GM19395 (cell line): ENCODE measurements around the gene NTM.

Experiments
- ATAC-seq: cut with Tn5 transposase; IDR thresholded peaks from one replicate; pipeline ENCODE4 v1.9.1; 2021; ENCODE audit warnings: mild to moderate bottlenecking, moderate library complexity; ENCODE audit not compliant: unreplicated experiment

The NTM gene

DNA sequence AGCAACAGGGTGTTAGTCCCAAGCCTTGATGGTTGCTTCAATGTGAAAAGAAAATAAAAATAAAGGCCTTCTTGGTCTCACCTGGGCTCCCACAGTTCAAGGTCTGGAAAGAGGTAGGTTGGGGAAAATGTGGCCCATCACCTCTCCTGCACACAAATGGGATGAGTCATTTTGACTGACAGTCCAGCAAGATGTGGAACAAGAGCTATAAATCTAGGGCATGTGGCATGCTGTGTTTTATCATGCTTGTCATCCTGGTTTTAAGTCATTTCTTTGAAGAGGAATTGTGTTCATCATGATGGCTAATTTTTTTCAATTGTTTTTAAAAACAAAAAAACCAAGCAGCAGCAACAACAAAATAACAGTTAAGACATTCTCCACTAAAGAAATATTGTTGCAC is 503.7 kb downstream of the NTM start:
- ATAC-seq = no peak

DNA sequence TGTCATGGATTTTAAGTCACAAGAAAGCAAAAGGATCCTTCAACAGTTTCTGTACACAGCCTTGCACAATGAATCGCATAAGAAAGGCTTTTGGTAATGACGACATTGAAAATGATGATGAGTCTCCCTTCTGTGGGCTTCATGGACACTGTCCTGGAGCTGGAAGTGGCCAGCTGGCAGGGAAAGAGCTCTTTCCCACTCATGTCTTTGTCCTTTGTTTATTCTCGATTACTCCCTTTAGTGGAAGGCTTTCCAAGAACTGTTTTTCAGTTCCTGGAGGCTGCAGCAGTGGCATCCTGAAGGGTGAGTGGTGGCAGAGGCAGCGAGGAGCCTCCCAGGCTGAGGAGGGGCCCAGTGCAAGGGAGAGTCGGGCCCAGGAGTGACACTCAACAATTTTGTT is 505.2 kb downstream of the NTM start:
- ATAC-seq = no peak

DNA sequence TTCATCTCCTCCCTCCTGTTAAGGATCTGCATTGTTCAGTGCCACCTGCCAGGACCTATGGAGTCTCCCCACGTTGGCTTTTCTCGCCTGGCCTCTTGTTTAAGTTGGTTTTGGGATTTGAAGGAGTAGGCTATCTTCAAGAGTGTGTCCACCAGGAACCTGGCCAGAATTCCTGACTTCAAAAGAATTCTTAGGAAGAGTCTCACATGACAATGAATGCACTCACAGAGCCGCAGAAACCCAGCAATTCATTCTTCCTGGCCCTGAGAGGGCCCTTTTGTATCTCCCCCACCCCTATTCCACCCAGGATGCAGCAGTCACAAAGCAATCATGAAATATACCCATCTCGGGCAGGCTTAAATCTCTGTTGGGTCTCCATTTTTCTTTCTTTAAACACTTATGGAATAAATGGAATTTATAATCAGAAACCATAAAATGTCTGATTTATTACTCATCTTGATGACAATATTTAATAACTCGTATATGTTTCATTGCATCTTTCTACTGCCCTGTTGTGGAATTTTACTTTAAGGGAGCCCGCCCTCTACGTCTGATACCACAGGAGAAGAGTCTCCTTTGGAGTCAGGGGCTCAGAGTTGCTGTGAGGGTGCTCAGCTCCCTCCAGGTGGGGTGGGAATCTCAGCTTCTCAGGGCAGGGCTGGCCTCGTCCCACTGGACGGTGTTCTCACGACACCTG is 507.0 kb downstream of the NTM start:
- ATAC-seq = no peak

DNA sequence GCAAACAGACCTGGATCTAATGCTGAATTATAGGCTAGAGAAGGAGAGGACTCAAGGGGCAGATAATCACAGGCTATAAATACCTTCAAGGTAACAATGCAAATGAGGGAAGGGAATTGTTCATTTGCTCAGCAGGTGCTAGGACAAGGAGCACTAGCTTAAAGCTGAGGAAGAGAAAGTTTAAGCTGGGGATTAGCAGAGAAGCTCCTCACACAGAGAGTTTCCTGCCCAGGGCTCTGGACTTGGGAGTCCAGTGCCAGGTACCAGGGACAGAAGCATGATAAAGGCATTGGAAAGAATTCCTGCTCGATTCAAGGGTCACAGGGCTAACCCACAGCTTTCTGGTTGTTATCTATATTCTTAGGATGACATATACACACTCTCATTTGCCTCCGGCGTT is 509.9 kb downstream of the NTM start:
- ATAC-seq = no peak

DNA sequence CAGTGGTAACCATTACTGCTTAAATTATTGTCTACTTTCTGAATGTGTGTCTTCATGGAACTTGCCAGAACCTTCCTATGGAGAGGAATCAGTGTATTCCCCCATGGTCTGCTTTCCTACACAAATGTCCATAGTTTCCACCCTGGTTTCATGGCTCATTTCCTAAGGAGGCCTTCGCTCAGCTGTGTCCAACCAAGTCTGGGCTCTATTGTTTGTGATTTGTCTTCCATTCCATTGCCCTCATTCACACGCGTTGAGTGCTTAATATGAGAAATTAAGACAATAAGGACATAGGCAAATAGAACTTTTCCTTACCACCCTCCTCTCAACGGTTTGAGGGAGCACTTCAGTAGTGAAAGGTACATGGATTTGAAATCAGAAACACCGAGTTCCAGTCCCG is 510.6 kb downstream of the NTM start:
- ATAC-seq = no peak

DNA sequence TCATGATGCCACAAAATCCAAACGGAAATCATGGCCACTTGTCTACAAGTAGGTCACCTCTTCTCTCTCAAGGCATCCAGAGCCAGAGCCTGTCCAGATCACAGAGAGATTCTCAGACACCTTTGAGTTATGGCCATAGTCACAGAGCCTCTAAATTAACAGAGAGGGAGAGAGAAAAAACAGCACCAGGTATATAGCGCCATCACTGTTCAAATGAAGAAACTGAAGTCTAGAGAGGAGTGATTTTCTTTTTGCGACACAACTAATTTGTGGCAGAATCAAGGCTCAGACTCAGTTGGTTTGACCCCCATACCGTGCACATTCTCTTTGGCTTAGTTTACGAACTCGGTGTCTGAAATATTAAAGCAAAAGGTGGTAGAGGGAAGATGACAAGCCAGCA is 512.9 kb downstream of the NTM start:
- no peak for ATAC-seq

DNA sequence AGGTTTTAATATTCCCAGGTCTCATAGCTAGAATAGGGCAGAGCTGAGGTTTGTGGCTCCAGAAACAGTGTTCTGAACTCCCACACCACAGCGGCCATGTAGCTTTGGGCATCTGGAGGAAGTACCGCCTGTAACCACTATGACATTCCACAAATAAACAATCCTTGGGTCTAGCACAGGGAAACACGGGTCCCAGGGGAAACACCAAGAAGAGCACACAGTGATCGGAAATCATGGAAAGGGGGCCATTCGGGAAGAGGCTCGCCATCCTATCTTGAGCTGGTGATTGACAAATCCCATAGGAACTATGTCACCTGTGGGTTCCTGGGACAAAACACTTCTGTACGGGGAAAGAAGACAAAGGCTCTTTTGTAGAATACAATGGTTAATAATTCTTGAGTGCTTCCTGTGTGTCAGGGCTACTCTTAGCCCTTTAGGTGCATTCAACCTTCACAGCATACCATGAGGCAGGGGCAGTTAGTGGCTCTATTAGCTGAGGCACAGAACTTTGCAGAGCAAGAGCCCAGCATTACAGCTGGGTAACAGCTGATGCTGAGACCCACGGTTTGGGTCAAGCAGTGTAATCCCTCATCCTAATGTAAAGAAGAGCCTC is 514.2 kb downstream of the NTM start:
- ATAC-seq = peak; percentile 75

DNA sequence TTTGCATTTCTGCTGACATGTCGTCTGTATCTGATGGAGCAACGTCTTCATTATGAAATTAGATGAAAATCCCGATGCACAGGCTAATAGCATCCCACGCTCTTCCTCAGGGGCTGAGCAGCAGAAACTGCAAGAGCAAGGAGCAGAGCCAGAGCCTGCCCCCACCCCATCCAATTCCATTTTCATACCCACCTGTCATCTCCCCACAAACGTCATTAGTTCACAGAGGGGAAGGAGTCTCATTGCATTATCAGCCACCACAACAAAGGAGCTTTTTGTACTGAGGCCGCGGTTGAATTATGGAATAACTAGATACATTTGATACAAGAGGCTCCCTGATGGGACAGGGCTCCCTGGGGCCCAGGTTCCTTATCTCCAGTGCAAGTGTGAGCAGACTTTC is 515.0 kb downstream of the NTM start:
- ATAC-seq = no peak

DNA sequence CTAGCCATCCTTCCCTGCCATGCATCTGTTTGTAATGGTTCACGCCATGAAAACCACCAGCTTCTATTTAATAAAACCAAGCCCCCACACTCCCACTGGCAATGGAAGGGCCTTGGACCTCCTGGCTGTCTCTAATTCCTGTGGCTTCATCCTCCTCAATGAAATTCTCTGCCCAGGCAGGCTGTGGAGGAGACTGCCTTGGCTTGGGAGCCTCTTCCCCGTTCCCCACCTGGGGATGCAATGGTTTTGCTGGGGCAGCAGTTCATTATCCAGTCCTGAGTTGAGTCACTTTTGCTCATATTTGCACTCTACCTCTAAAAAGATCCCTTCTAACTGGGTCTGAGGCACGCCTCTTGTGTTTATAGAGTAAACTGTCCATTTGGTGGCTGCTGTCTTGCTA is 515.8 kb downstream of the NTM start:
- ATAC-seq = no peak

DNA sequence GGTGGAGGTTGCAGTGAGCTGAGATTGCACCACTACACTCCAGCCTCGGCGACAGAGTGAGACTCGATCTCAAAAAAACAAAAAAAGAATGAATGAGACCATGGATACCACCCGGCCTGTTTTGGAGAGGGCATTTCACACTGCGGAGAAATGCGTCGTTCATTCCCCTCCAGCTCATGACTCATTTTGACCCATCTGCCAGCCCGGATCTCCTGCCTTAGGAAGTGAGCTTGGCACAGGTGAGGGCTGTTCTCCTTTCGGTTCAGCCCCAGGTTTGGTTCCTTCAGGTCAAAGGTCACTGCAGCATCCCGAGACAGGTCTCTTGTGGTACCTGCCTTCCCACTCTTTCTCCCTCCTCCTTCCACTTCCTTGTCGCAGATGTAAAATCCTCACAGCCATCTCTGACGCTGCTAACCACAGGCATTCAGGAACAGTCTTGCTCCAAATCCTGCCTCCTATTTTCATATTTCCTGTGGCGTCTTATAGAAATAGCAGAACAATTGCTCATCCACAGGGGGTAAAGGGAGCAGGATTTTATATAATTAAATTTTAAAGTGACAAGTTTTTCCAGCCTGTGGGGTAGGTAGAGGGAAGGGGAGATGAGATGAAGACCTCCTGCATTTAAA is 517.9 kb downstream of the NTM start:
- no peak for ATAC-seq

DNA sequence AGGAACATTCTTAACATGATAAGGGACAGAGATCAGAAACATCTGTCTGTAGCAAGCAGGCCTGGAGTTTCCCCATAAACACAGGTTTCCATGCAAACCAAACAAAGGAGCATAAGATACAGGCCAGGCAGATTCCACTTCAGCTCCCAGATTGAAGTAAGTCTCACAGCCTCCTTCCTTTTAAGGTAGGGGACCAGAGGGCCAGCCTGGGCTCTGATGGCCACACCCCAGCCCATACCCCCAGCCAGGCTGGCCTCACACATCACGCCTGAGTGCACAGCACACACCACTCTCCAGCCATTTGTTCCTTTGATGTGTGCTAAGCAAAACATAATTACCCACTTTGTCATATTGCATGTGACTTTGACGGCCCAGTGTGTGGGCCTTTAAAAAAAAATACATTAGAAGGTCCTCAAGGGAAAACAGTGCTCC is 518.7 kb downstream of the NTM start:
- ATAC-seq = no peak

DNA sequence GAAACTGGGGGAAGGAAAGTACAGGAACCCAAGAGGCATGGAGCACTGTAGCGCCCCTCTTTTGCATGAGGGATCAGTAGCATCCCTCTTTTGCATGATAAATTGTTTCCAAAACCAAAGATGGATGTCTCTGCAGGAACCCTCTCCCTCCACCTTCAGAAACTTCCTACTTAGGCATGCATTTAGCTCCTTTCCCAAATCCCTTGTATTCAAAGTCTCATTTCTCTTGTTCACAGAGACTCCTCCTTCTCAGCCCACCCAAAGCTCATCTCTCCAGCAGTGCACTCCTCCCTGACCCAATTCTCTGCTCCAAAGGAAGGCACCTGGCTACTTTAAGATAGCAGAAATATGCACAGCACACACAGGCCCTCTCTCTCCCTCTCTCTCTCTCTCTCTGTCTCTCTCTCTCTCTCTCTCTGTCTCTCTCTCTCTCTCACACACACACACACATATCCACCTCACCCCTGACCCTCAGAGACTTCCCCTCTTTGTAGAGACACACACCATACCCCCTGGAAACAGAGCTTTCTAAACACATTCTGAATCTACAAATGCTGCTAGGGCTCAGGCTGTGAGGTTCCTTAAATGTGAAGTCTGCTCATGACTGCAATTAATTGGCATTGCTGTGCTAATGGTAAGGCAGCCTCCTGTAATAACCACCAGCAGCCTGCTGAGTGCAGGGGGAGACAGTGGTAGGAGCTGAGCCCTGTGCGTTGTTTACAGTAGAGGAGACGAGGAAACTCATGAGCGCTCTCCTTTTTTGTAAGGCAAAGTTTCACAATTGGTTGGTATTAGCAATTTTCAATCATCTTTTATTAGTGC is 519.6 kb downstream of the NTM start:
- no peak for ATAC-seq

DNA sequence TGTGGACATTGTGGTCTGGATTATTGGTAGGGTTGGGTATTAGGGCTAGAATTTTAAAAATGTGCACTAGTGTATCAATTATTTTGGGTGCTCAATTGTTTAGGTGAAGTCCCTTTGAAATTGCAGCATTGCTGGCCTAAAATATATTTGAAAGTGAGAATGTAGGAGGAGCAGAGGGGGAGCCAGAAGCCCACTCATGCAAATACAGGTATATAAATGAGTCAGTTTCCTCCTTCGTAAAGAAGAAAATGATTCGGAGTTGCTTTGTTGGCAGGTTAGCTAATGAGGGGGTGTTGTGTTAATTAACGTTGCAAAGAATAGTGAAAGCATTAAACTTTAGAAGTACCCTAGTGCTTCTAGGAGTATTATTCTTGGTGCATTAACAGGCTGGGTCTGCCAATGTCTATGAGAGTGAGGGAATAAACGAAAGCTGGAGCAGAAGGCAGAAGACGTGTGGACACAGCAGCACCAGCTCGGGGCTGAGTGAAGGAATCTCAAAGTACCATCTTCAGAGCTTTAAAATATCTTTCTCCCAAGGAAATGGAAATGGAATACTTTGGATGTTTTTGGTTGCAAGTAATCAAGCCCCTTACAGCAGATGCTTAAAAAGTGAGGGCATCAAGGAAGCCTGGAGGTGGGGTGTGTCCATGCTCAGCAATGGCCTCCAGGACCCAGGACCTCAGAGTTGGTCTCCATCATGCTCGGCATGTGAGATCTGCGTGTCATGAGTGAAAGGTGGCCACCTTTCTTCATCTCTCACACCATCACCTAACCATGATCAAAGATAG is 522.9 kb downstream of the NTM start:
- peak; percentile 93 for ATAC-seq

DNA sequence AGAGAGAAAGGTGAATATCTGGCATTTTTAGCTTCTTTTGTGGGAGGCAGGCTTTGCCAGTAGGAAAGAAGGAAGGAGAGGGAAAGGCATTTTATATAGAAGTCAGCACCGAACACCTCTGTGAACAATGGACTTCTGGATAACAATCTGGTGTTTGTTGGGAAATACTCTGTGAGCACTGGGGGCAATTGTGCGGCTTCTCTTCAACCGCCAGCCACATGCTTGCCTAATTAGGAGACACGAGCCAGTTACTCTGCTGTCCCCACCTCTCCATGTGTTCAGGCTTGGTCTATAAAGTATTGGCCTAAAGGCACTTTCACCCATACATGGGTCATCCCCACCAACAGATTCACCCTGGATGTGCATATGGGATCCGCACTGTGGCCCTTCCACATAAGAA is 523.6 kb downstream of the NTM start:
- ATAC-seq = no peak

DNA sequence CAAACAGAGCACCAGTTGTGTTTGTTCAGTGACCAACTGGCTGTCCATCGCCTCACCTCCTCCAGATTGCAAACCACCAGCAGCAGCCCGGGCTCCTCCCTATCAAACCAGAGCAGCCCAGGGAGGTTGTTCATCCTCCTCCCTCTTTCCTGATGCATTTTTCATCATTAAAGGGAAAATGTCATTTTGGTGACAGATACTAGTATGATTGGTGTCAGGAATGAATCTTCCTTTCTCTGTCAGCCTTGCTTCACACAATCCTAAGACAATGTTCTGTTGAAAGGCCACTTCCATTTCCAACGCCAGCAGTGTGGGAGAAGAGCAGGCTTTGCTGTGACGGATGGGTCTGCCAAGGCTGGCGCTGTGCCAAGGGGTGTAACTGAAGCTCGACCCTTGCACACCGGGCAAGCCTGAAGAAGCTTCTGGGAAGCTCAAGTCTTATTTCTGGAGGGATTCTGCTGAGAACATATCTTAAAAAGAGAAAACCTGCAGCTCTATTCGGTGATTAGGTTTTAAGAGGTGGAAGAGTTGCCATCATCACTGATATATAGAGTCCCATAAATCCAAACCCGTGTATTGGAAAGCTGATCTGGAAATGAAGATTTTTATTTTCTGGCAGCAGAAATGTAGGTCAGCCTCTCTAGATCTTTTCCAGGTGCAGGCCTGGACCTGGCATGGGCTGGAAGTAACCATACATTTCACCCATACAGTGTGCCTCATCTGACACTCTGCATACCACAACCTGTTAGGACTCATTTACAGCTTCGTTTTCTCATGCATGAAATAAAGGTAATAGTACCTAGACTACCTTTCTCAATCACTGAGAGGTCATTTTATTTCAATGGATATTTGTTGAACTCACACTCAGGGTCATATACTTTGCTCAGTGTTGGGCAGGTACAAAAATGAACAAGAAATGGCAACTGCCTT is 524.5 kb downstream of the NTM start:
- ATAC-seq = no peak

DNA sequence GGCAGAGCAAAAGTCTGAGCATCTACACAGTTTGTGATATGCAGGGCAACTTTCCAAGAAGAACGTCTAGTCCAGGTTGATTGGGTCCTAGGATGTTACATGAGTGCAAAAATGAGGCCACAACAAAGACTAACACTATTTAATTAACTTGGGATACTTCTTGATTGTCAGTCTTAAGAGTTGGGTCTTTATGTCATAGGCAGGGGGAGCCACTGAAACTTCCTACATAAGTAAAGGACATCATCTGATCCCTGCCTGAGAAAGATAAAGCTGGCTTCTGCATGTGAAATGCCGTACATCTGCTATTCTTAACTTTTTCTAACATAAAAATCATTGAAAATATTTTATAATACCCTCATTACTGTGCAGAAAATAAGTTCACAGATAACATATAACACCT is 525.5 kb downstream of the NTM start:
- no peak for ATAC-seq

DNA sequence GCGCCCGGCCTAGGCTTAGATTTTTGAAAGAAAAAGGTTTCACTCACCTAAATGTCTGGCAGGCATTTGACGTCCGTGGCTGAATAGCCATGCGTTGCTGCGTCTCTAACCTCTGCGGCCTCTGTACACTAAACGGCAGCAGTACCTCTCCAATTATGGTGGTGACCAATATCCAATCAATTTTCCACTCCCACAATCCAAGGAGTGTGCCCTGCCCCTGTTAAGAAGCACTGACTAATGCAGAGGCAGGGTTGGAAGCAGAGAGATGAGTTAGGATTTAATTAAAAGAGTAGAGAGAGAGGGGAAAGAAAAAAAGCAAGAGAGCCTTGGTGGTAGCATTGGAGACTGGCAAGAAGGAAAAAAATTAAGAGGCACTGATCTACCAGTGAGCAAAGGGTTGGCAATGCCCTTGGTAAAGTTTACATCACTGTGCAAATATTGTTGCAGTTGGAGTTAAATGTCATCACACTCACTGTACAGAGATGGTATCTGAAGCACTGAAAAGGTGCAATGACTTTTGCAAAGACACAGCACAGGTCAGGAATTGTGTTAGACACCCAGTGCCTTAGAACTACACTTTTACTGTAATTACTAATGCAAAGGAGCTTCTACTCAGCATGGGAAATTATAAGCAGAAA is 526.7 kb downstream of the NTM start:
- no peak for ATAC-seq

DNA sequence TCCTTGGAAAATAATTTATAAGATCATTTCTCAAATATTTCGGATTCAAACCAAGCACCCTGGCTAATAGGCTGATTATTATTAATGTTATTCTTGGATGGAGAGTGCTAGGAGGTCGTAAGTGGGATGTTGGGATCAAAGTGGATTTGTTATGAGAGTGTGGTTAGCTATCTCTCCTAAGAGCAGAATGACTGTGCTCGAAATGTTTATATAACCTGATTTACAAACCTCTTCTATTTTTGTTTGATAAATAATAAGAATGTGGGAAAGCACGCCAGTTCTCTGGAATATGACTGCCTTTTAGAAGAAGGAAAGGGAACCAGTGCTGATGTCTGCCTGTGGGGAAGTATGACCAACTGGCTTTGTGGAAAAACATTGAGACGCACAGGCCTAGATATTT is 527.5 kb downstream of the NTM start:
- no peak for ATAC-seq

DNA sequence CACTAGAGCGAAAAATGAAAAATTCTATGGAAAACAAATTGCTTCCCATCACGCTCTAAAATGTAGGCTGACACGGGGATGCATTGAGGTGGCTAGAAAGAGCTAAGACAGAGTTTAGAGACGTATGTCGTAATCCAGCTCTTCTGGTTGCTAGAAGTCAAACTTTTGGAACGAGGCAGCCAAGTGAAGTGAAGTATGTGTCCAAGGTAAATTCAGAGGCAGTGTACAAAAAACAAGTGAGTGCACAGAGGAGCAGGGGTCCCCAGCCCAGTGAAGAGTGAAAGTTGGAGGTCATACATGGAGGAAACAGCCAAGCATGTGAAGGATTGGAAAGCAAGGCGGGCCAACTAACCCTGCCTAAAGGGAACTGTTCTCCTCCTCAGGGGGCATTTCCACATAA is 528.5 kb downstream of the NTM start:
- ATAC-seq = no peak
